ENCODE results near the gene MACC1. TPM values are rescaled to one million over a fixed set of nuclear protein-coding genes. Genes with fewer than 3 reads are reported as not detected.

Gene MACC1
- total and polyA plus RNA-seq, 2 experiments from 2014 or later, result 3.4 to 13.4 TPM

- DNase-seq (ENCODE audit: low spot score), result no peak
- no peaks in the 10 kb centered on the region for H3K4me1 ChIP-seq (ENCODE audit: insufficient read depth)
- no peaks in the 10 kb centered on the region for H3K9me2 ChIP-seq (ENCODE audit: insufficient read depth)
- H3K4me2 ChIP-seq, result no peak overlapping the region
- no peaks in the 10 kb centered on the region for H3F3A ChIP-seq (replicated peaks; ENCODE audit: low read depth)
- peaks cover 10% of the 10 kb centered on the region; the same call in 2 of the 3 replicates for H3K4me1 Mint-ChIP-seq
- TF ChIP-seq REST (IDR thresholded peaks at IDR 0.05; ENCODE audit: unreplicated experiment) (no peak), CREB1 (CRISPR knock-in tag; IDR thresholded peaks at IDR 0.05; ENCODE audit: low read depth) (no peak), CTCF (conservative IDR thresholded peaks at IDR 0.05; ENCODE audit: low read depth in 2 of 2) (no peak), STAT1 (IDR thresholded peaks at IDR 0.05; ENCODE audit: unreplicated experiment) (no peak), JUNB (IDR thresholded peaks at IDR 0.05; ENCODE audit: unreplicated experiment) (no peak), EZH2phosphoT487 (IDR thresholded peaks at IDR 0.05; ENCODE audit: unreplicated experiment) (no peak), ZNF114 (CRISPR knock-in tag; IDR thresholded peaks at IDR 0.05) (no peak), ZNF331 (CRISPR knock-in tag; IDR thresholded peaks at IDR 0.05; ENCODE audit: low read depth) (no peak), NANOG (IDR thresholded peaks at IDR 0.05; ENCODE audit: borderline replicate concordance) (no peak), EZH2 (IDR thresholded peaks at IDR 0.05; ENCODE audit: low read depth, unreplicated experiment) (no peak), POLR2AphosphoS5 (IDR thresholded peaks at IDR 0.05; ENCODE audit: low read depth) (no peak), ZNF462 (CRISPR knock-in tag; IDR thresholded peaks at IDR 0.05) (no peak)
- TF ChIP-seq, protein P1, sequence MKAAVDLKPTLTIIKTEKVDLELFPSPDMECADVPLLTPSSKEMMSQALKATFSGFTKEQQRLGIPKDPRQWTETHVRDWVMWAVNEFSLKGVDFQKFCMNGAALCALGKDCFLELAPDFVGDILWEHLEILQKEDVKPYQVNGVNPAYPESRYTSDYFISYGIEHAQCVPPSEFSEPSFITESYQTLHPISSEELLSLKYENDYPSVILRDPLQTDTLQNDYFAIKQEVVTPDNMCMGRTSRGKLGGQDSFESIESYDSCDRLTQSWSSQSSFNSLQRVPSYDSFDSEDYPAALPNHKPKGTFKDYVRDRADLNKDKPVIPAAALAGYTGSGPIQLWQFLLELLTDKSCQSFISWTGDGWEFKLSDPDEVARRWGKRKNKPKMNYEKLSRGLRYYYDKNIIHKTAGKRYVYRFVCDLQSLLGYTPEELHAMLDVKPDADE (IDR thresholded peaks at IDR 0.05), result no peak
- no peak overlapping the region for H3K27ac Mint-ChIP-seq
- no peaks in the 10 kb centered on the region; the same call in 2 of the 3 replicates for H3K9me3 Mint-ChIP-seq
- H3K36me3 ChIP-seq (ENCODE audit: insufficient read depth), result no peaks in the 10 kb centered on the region
- no peaks in the 10 kb centered on the region for H3K79me2 ChIP-seq (replicated peaks; ENCODE audit: insufficient read depth)
- no peak overlapping the region for H3K4me3 ChIP-seq
- no peak overlapping the region for H2AFZ ChIP-seq
- H3K27ac ChIP-seq (ENCODE audit: low read depth), result no peak overlapping the region
- no peaks in the 10 kb centered on the region for H3K27me3 ChIP-seq (ENCODE audit: insufficient read depth)
- no peaks in the 10 kb centered on the region for H3K27me3 Mint-ChIP-seq (ENCODE audit: insufficient read depth, low read depth, poor library complexity)
- no peaks in the 10 kb centered on the region for H3K36me3 Mint-ChIP-seq (ENCODE audit: low read depth)
- no peak for ATAC-seq
- H4K20me1 ChIP-seq (replicated peaks; ENCODE audit: insufficient read depth), result no peaks in the 10 kb centered on the region
- no peak overlapping the region for H3K4me3 Mint-ChIP-seq
These were observed 32.2 kb upstream of the MACC1 start for GRCh38 chr7:20249376-20249775.

All from GM23338 (cell line).